Endometrium (tissue), 2 donors: Measurements from ENCODE around the gene BIRC5.

Experiments
- FAIRE-seq: peaks from 2 replicates; lab custom pipeline; 2012; peaks lifted over from hg19 to GRCh38; lab: Jason Lieb, UNC
- donor health status: control.
- donor health status: control.

The BIRC5 gene

DNA sequence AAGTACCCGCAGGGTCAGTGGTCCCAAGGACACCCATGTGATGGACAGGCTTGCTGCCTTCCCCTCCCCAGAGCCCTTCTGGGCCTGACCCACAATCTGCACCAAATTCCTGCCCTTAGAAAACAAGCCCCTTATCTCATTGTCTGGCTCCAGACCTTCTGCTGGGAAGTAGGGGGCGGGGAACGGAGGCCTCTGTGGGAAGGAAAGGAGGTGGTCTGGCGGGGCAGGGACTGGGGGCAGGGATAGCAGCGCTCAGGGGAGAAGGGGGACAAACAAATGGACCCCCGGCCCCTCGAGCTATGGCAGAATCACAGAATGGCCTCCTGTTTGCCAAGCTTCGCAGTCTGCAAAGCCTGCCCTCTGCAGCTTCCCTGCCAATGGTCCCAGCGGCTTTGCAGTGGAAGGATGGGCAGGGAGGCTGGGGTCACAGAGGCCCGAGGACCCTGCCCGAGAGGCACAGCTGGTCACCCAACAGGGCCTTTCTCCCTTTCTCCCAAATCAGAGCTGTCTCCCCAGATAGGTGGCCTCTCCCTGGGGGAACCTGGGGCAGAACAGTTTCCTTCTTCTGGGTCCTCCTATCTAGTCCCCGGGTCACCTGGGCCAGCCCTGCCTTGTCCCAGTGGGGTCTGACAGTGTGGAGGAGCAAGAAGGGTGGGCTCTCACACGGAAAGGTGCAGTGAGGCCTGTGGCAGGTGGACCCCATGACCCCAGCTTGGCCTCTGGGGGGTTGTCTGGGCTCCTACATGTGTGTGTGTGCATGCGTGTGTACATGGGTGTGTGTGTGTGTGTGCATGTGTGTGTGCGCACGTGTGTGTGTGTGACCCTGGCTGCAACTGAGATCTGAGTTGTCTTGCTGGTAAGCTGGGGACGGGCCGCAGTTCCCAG is 42.9 kb downstream of the BIRC5 start:
- FAIRE-seq: no peak

DNA sequence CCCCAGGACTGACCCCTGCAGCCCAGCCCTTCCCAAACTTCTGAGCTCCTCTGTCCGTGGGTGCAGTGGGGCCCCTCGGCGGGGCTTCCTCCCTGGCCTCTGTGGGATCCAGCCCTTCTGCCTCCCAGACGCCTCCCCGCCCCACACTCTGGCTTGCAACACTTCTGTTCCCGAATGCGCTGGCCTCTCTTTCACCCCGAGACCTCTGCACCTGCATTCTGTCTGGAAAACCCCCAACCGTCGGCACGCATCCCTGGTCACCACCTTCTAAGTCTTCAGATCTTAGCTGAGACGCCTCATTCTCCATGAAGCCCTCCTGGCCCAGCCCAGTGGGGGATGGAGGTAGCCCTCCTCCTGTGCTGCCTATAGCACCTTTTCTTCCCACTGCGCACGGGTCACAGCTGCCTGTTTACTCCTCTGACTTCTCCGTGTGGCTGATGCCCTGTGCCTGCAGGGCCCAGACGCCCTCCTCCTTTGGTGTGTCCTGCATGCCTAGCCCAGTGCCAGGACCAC is 43.8 kb downstream of the BIRC5 start:
- no peak for FAIRE-seq

- FAIRE-seq: no peak
Observed at GRCh38 chr17:78258323-78259191, 44.5 kb downstream of the BIRC5 start.

GRCh38 chr17:78259192-78259554 is 45.1 kb downstream of the BIRC5 start:
- FAIRE-seq: no peak

- FAIRE-seq: no peak
Observed at GRCh38 chr17:78263063-78263735, 49.1 kb downstream of the BIRC5 start.

DNA sequence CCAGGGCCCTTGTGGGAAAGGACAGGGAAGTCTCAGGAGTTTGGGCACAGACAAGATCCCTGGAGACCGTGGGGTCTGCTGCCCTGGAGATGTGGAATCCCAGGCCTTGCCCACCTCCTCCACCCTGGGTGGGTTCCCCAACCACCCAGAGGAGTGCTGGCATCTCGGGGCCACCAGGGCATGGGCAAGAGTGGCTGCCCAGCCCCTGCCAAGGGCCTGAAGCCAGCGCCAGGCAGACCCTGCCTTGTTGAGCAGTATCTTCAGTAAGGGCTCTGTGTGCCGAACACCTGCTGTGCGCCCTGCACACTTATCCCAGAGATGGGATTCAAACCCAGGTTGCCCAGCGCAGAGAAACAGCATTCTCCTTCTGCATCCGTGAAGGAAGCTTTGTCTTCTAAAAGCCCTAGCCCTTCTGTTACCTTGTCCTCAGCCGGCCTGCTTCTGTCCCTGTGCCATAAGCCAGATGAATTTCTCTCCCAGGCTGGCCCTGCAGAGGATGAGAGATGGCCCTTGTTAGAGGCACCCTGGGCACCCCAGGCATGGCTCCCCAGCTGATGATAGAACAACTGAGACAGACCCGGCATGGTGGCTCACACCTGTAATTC is 49.8 kb downstream of the BIRC5 start:
- FAIRE-seq: no peak

- no peak for FAIRE-seq
Observed at GRCh38 chr17:78264590-78264989, 50.5 kb downstream of the BIRC5 start.

DNA sequence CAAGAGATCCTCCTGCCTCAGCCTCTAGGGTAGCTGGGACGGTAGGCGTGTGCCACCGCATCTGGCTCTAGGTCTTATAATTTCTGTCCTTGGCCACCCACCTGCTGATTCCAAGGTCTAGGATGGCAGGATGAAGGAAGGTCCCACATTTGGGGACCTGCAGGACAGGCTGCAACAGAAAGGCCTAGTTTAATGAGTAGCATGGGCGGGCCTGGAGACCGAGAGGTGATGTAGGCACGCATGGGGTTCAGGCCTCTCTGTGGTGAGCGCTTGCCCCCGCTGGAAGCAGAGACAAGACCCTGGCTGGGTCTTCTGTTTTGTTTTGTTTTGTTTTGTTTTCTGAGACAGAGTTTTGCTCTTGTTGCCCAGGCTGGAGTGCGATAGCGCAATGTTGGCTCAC is 51.1 kb downstream of the BIRC5 start:
- no peak for FAIRE-seq

- no peak for FAIRE-seq
Observed at GRCh38 chr17:78266231-78266631, 52.2 kb downstream of the BIRC5 start.

- no peak for FAIRE-seq
Observed at GRCh38 chr17:78266771-78267170, 52.7 kb downstream of the BIRC5 start.

DNA sequence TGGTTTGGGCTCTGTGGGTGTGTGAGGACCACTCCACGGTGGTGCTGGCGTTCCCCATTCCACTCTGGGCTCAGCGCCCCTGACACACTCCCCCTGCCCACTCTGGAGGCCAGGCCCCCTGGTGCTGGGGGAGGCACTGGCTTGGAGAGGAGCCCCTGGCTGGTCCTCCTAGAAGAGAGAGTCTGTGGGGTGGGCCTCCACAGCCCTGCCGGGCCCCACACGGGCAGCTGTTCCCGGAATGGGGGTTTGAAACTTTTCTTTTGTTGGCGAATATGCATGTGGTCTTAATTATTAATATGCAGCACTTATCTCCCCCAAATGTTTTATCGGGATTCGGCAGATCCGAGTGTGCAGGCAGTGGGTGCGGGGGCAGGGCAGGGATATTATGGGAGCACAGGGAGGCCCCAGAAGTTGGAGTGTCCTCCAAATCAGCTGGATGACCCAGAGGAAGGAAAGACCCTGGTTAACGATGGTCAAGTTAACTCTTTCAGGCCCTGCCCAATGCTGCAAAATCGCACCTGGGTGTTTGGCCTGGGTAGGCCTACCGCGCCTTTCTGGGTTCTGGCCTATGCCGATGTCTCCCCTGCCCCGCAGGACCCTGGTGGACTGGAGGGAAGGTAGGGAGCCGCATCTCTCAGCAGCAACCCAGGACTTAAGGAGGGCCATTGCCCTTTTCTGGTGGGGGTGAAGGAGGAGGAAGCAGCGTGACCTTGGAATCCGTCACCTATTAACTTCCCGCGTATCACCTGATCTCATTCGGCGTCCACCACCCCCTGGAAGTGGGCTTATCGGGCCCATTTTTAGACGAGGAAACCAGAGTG is 53.4 kb downstream of the BIRC5 start:
- FAIRE-seq: no peak

GRCh38 chr17:78268191-78268874 is 54.3 kb downstream of the BIRC5 start:
- FAIRE-seq: no peak

- no peak for FAIRE-seq
Observed at GRCh38 chr17:78268951-78269905, 55.2 kb downstream of the BIRC5 start.

DNA sequence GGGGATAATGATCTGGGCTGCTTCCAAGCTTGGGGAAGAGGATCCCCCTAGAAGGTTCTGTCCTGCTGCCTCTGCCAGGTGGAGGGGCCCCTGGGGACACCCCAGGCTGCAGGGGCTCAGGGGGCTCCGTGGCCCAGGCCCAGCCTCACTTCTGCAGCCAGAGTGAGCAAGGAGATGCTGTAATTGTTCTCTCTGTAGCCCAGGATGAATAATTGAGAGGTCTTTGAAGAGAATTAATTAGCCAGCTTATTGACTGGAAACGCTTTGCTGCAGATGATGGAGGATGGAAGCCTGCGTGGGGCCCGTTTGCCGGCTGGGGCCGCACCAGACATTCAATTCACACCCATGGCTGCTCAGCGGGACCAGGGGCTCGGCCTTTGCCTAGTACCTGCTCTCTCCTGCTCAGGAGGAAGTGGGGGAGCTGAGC is 55.9 kb downstream of the BIRC5 start:
- FAIRE-seq: no peak

GRCh38 chr17:78271419-78272170 is 57.5 kb downstream of the BIRC5 start:
- no peak for FAIRE-seq

DNA sequence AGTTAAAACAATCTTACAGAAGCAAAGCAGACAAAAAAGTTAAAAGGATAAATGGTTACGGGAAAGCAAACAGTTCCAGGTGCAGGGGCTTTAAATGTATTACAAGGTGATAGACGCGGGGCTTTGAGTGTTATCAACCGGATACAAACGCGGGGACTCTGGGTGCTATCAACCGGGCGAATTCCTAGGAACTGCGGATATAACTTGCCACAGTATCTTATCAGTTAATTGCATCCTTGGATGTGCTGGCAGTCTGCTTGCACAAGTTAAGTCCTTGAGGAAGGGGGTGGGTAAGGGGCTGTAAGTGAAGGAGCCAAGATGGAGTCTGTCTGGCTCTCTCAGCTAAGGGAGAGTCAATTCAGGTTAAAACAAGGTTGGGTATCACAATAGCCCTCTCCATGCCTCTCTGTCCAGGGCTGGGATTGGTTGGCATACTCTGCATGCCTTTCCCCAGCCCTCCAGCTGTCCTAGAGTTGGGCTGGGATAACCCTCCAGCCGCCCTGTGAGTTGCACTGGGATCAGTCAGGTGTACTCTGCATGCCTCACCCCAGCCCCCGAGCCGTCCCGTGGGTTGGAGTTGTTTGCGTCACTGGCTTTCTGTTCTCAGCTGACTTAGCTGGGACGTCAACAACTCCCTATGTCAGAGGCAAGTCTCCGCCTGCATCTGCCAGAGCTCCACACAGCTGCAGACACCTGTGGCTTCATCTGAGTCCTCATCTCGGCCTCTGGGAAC is 58.3 kb downstream of the BIRC5 start:
- FAIRE-seq: no peak

DNA sequence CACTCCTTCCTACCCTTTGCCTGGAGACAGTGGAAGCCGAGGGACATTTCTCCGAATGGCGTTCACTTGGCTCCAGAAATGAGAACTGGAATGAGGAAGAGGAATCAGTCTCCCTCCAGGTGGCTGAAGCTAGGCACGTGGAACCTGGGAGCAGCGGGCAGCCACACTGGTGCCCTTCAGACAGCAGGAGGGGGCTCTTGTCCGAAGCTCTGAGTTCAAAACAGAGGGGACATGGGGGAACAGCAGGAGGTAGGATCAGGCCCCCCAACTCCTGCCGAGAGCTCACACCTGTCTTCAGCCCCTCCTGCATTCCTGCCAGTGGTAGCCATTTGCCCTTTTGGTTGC is 58.8 kb downstream of the BIRC5 start:
- no peak for FAIRE-seq

GRCh38 chr17:78273813-78274212 is 59.8 kb downstream of the BIRC5 start:
- FAIRE-seq: no peak
